Dermis blood vessel endothelial cell (primary cell): ENCODE measurements around the gene MLN. TPM values are rescaled to one million over a fixed set of nuclear protein-coding genes. Genes with fewer than 3 reads are reported as not detected.
"Not testable (repeated sequence)": the region's sequence is repeated elsewhere in the genome, so short reads cannot be mapped to it uniquely, and the experiment has no call there.

Experiments used
- DNase-seq: peaks from one replicate; pipeline ENCODE4 v3.0.0; 2010
- total RNA-seq: library from RNA; depleted of rRNA; stranded (reverse); fragments of >200 nt; gene quantifications from 2 replicates; pipeline ENCODE4 v1.2.3, GENCODE V29; 2014

MLN gene
- total RNA-seq, 1 donor from 2014 or later, result not detected

GRCh38 chr6:33834401-33835392 lies 30.9 kb upstream of the MLN start:
- DNase-seq, result no peak

DNA sequence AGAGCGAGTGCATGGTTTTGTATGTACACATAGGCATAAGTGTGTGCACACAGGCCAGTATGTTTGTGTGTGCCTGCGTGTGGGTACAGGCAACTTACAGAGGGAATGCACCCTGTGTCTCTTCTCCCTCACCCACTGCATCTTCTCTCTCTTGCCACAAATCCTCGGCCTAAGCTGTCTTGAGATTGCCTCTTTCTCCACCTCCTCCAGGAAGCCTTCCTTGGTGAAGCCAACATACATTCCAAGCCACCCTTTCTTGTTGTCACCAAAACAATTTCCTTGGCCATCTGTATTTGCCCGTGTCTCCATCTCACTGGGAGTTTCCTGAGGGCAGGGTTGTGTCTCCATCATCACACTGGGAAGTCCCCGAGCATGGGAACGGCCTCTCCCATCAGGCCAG lies 29.8 kb upstream of the MLN start:
- DNase-seq, result no peak

DNA sequence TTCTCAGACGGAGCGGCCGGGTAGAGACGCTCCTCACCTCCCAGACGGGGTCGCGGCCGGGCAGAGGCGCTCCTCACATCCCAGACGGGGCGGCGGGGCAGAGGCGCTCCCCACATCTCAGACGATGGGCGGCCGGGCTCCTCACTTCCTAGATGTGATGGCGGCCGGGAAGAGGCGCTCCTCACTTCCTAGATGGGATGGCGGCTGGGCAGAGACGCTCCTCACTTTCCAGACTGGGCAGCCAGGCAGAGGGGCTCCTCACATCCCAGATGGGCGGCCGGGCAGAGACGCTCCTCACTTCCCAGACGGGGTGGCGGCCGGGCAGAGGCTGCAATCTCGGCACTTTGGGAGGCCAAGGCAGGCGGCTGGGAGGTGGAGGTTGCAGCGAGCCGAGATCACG lies 29.0 kb upstream of the MLN start:
- DNase-seq, result not testable (repeated sequence)

GRCh38 chr6:33831725-33832124 lies 27.9 kb upstream of the MLN start:
- not testable (repeated sequence) for DNase-seq

- no peak for DNase-seq
These were observed 26.9 kb upstream of the MLN start for GRCh38 chr6:33830635-33831240.

- no peak for DNase-seq
These were observed 25.2 kb upstream of the MLN start for GRCh38 chr6:33828764-33829731.

DNA sequence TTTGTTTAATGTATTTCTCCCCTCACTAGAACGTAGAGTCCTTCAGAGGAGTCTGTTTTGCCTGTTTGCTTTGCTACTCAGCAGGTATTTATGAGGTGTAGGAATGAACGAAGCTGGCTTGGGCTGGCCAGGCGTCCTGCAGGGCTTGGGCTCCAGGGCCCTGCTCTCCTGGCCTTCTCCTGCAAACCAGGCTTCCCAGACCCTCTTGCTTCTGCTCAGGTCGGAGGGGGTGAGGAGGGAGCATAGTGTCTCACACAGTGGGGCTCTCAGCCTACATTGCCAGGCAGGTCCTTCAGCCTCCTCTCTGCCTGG lies 24.6 kb upstream of the MLN start:
- DNase-seq, result no peak

- DNase-seq, result no peak
These were observed 24.0 kb upstream of the MLN start for GRCh38 chr6:33827546-33828451.

DNA sequence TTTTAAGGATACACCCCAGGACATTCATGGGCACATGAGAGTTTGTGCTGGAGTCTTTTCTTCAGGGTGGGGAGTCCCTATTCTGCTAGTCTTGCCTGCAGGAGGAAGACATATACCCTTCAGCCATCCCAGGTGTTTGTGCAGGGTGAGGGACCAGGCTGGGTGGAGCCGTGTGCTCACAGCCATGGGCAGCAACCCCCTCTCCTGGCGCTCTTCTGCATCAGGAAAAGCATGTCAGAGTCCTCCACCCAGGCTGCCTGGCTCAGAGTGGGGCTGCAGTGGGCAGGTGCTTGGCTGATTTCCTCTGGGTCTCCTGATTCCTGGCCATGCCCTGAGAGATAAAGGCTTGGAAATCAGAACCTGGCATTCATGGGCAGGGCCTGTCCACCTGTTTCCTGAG lies 22.7 kb upstream of the MLN start:
- no peak for DNase-seq

- DNase-seq, result peak; percentile 71
These were observed 20.8 kb upstream of the MLN start for GRCh38 chr6:33824461-33825154.

DNA sequence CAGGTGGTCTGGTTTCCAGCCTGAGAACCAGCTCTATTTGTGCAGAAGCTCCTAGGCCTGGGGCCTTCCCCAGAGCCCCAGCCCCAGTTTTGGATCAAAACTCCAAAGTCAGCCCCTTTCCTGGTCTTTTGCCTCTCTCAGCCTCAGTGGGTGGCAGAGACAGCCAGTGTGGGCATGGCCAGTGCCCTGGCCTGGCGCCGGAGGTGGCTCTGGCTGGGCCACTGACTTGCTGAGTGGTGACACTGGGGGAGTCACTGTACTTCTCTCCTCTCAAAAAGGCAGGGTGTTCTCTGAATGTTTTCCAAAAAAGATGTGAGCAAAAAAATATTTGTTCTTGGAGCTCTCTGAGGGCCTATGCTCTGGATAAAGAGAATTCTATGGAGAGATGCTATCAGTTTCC lies 20.0 kb upstream of the MLN start:
- no peak for DNase-seq

GRCh38 chr6:33822575-33823395 lies 19.0 kb upstream of the MLN start:
- DNase-seq, result peak; percentile 48

DNA sequence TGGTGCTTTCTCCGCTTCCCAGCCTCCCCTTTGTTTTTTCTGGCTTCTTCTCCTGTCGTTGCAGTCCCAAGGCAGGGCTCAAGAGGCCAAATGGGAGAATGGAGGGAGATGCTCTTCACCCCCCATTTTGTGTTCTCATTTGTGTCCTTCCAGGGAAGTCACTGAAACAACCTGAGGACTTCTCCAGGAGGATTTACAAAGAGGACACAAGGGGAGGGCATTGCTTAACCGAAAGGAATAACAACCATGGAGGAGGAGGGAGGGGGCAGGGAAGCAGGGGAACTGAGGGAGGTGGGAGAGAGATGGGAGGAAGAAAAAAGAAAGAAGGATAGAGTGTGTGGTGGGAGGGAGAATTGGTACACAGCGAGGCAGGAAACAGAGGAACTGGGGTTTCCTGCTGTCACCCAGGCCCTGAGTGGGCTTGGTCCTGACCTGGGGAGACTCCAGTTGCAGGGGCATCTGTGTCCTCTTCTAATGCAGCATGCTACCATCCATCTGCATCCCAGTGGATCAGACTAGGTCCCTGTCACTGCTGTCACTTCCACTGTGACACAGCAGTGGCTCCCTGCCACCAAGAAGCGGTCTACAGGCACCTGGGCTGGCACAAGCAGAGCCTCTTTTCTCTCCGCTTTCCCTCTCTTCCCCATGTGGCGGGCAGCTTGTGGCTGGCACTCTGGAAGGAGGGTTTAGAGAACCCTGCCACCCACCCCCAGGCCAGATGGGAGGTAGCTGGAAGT lies 17.1 kb upstream of the MLN start:
- DNase-seq, result no peak

DNA sequence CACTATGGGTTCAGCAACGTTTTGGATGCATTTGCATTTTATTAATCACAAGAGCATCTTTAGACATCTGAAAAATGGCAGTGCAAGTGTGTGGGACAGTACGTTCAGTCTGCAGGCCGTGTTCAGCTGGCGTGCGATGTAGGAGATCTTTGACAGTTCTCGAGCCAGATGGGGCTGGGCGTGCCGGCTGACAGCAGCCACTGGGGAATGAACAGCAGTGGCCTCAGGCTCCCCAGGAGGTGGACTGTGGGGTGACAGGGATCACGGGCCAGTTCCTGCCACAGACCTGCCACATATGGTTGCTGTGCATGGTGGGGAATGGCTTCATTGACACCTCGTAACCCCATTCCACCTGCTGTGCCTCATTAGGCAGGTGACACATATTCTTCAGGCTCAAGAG lies 16.4 kb upstream of the MLN start:
- no peak for DNase-seq

DNA sequence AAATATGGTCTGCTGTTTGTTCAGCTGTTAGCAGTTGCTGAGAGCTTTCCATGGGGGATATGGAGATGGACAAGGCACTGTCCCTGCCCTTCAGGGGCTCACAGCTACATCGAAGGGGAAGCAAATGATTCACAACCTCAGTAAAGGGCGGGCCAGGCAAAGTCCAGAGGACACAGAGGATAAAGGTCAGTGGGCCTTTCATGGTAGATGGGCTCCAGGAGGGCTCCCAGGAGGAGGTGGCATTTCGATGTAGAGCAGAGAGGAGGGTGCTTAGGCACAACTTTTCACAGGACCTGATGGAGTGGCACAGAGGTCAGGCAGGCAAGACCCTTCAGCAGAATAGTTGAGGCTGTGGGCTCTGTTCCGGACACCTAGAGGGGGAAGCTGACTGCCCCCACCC lies 15.2 kb upstream of the MLN start:
- no peak for DNase-seq

DNA sequence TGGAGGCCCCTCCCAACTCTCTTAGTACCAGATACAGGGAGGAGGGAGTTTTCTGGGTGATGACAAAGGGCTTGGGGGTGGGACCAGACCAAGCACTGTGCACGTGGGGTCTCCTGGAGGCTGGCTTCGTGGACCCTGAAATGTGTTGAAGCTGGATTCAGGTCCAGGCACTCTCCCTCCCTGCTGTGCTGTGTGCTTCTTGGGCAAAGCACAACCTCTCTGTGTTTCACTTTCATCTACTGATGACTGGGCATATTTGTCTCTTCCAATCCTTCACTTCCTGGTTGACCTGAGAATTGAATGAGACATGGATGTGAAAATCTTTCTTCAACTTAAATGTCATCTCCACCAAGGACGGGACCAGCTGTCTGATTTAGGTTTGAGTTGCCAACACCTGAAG lies 14.5 kb upstream of the MLN start:
- DNase-seq, result no peak

DNA sequence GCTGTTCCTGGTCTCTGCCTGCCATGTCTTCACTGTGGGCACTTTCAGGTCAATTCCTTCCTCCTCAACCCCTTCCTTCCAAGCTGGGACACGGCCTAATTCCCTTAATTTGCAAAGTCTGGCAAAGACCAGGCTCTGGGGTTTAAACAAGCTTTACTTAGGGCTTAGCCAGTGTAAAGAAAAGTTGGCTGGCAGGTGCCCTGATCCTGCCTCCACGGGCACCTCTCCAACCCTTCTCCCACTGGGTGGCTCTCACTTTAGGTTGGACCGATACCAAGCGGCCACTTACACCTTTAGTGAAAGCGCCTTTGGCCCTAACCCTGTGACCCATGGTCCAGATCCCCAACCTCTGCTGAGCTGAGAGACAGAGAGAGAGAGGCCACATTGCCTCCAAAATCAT lies 13.7 kb upstream of the MLN start:
- DNase-seq, result no peak

DNA sequence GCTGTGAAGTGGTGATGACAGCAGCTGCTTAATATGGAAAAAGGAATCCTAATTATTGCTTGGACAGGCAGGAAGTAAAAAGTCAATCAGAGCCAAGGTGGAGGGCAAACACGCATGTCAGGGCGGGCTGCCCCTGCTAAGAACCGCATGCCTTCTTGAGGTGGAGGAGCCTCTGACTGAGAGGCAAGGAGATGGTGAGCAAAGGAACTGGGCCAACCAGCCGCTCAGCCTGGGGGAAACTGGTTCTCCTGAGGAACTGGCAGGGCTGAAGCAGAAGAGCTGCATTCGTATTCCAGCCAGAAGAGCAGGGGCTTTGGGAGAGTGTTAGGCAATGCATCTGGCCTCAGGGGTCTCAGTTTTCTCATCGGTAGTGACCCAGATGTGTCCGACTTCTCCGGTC lies 13.1 kb upstream of the MLN start:
- no peak for DNase-seq

- peak; percentile 51 for DNase-seq
These were observed 12.1 kb upstream of the MLN start for GRCh38 chr6:33815854-33816253.
